TTC549 (cell line): ENCODE results near the gene LY9.

Source experiments
- FAIRE-seq: peaks from 2 replicates; lab custom pipeline; 2012; peaks lifted over from hg19 to GRCh38; lab: Jason Lieb, UNC

The LY9 gene

DNA sequence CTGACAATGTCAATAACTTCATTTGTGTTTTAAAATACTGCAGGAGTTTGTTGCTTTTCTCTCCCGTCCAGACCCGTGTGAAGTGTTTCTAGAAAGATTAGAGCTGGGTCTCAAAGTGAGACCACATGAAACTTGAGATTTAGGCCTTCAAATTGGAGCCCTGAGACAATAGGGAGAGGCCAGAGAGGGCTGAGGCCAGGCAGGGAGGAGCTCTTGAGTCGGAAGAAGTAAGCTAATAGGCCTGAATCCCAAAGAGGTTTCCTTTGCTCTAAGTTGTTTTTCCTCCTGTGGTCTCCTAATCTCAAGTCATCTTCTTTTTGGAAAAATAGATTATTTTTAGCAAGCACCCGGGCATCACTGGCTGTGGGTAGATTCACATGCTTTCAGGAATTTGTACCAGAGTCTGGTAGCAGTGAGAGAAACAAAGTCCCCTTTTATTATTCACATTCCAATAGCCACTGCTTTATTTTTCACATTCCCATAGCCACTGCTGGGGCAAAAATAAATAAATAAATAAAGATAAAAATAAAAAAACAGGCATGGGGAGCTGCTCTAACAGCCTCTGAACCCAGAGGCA is 41.1 kb downstream of the LY9 start:
- no peak for FAIRE-seq

DNA sequence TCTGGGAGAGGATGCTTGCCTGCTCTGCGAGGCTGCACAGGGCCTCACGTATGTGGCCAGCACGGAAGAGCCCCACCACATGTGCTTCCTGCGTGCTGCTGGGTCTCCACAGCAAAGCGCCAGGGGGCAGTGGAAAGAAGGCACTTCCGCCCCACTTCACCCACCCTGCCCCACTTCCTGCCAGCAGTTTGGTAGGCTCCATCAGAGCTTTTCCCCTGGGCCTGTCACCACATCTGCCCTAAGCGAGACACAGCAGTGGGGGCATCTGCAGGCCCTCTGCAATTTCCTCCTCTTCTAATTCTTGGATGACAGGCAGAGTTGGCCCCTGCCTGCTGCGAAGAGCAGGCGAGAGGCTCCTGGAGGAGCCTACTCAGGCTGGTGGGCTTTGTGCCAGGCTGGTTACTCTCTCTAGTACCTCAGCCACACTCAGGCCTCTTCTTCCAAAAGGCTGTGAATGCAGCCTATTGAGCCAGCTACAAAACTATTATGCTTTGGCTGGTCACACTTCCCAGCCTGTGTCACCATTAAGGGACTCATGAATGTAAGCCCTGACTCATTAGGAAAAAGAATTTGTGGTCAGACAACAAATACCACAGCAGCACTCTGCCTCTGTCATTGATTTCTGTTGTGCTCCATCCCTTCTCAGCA is 41.7 kb downstream of the LY9 start:
- no peak for FAIRE-seq

DNA sequence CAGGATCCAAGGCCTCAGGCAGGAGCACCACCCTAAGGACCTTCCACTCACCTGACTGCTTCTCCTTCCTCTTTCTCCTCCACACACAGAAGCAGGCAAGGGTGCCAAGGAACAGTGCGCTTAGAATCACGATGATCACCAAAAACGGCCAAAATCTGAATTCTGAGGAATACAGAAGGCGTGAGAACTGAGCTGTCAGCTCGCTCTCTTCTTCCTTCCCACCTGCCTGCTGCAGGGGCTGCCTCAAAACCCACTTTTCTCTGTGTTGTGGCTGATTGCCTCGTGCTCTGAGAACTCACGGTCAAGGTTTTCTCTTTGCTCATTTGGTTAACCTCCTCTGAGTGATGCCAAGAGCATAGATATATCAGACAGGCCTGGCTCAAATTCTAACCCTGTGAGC is 42.9 kb downstream of the LY9 start:
- FAIRE-seq, result no peak

DNA sequence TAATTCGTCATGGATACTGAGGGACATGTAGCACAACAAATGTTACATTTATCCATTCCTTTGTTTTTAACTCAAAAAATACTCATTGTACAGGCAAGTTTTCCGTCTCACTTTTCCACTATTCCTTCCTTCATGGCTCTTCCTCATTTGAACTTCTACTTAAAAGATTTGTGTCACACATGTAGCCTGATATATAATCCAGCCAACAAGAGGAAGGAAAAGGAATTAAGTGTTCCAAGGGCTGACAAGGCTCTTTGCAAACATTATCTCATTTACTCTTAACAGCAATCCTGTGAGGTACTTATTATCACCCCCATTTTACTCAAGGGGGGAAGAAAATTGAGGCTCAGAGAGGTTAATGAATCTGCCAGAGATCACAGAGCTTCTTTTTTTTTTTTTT is 43.8 kb downstream of the LY9 start:
- FAIRE-seq, result no peak

DNA sequence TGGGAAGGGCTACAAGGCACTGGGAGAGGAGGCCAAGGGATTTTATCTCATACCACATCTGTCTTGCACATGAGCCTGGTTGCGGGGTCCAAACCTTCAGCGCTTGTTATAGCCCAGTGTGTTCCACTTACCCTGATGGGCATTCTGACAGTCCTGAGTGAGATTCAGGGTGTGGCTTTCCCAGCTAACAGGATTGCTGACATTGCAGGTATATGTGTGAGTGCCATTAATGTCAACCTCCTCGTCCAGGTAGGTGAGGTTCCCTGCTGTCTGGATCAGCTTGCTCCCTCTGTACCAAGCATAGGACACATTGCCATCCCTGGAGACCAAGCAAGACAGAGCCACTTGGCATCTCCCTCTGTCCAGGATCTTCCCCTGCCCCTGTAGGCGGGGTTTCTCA is 45.1 kb downstream of the LY9 start:
- FAIRE-seq, result no peak

DNA sequence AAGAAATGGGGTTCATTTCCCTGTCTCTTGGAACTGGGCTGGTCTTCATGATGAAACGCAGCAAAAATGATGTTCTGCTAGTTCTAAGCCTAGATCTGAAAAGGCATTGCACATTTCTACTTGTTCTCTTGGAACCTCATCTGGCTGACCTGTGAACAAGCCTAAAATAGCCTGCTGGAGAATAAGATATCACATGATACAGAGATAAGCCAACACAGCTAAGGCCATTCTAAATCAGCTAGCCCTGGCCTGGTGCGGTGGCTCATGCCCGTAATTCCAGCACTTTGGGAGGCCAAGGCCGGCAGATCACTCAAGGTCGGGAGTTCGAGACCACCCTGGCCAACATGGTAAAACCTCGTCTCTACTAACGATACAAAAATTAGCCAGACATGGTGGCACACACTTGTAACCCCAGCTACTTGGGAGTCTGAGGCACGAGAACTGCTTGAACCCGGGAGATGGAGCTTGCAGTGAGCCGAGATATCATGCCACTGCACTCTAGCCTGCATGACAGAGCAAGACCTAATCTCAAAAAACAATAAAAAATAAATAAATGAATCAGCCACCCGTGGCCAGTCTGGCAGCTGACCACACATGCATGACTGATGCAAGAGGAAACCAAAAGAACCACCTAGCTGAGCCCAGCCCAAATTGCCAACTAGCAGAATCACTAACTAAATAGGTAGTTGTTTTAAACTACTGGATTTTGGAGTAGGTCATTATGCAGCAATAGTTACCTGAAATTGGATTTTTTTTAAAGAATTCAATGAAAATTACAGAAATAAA is 48.7 kb downstream of the LY9 start:
- FAIRE-seq, result no peak

DNA sequence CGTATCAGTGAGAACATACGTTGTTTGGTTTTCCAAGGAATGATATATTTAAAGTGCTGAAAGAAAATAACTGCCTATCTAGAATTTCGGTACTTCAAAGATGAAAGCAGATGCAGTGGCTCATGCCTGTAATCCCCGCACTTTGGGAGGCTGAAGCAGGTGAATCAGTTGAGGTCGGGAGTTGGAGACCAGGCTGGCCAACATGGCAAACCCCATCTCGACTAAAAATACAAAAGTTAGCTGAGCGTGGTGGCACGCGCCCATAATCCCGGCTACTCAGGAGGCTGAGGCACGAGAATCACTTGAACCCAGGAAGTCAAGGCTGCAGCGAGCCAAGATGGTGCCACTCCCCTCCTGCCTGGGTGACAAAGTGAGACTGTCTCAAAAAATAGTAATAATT is 50.3 kb downstream of the LY9 start:
- FAIRE-seq, result no peak

DNA sequence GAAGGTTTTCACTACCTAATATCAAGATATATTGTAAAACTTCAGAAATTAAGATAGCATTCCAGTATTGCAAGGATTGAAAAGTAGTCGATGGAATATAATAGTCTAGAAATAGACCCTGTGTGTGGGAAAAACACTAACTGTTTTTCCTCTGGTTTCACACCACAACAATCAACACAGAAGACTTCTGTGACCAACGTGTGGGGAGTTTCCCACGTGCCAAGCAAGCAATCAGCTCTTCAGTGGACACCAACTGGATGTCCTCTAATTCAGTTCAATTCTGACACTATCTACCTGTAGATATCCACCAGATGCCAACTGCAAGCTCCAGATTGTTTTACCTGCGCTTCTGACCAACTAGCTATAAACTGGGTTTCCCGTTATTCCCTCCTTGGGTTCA is 54.6 kb downstream of the LY9 start:
- no peak for FAIRE-seq

DNA sequence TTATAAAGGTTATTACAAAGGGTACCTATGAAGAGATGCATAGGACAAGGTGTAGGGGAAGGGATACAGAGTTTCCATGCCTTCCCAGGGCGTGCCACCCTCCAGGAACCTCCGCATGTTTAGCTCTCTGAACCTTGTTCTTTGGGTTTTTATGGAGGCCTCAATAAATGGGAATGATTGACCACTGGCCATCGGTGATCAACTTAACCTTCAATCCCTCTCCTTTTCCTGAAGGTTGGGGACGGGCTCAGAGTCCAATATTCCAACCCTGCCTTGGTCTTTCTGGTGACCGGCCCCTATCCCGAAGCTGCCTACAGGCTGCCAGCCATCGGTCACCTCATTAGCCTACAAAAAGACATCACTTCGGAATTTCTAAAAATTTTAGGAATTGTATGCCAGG is 55.0 kb downstream of the LY9 start:
- FAIRE-seq, result no peak

DNA sequence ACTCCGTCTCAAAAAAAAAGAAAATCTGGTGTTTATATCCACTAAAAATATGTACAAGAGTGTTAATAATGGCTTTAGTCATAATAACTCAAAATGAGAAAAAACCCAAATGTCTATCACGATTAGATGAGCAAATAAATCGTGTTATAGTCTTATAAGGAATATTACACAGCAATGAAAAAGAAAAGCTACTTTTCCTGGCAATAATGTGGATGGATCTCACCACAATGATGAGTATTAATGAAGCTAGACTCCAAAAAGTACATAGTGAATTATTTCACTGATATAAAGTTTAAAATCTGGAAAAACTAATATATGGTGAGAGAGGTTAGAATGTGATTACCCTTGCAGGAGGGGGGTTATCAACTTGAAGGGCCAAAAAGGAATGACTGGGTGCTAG is 57.0 kb downstream of the LY9 start:
- no peak for FAIRE-seq

DNA sequence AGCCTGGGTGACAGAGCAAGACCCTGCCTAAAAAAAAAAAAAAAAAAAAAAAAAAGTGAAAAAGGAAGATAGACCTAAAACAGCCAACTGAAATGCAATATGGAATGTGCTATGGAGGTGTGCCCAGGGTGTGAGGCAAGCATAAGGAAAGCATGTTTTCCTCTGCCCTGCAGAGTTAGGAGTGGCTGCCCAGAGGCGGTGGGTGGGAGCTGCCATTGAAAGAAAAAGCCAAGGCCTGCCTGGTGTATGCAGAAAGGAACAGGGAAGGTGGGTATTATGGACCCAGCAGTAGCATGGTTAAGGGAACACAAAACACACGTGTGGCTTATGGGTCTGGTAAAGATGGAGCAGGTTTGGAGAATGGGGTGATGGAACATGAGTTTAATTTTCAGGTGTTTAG is 57.8 kb downstream of the LY9 start:
- no peak for FAIRE-seq

DNA sequence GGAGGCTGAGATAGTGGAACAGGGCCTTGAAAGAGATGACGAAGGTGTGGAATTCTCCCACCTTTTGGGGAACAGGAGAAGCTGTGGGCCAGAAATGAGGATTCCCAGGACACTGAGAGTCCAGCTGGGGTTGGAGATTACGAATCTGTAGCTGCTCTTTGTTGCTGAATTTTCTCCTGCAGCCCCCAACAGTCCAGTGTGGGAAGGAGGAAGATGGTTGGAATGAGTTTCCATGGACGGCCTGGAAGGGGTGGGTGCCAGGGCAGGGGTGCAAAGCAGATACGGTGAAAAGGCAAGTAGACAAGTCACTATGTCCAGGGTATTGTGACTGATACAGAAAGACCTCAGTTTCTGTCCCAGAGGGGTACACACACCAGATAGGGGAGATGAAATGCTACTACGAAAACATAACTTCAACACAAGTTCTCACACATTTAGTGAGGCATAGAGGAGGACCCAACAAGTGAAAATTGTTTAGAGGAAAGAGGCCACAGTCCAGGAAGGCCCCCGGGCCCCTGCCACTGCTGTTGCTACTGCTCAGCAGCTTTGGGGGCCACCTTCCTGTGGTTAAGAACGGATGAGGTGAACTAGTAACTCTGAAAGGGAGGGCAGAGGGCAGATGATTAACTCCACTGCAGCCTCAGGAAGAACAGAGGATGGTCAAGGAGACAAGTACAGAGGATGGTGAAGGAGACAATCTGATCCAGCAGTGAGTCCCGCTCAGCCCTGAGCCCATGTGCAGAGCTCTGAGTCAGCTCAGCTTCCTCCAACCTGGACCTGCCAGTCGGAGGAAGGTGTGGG is 59.4 kb downstream of the LY9 start:
- no peak for FAIRE-seq

DNA sequence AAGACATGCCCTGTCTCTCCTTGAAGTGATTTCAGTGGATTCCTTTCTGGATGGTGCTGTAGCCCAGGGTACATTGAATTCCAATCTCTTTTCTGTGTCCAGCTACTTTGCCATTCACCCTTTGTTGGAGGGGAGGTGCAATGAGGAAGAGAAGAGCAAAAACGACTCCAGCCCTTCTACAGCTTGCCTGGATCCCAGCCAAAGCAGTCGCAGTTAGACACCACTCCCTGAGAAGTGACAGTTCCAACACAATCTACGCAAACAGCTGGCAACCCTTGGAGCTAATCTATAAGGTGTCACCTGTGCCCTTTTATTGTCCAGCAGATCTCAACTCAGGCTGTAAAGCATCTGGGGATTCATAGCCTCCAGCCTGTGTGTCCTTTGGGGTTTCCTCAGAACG is 62.1 kb downstream of the LY9 start:
- no peak for FAIRE-seq

DNA sequence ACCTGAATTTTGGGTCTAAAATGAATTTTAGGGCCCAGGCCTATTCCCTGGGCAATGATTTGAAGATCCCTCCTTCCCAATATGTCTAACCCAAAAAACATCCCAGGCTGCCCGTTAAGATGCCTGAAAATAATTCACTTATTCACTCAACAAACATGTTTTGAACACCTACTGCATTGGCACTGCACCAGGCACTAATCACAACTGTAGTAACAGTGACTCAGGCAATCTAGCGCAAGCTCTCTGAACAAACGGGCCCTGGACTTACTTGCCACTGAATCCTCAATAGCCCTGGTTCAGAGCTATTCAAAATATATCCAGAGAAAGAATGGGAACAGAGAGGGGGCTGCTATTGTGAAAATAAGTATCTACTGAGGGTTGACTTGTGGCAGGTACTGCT is 62.5 kb downstream of the LY9 start:
- no peak for FAIRE-seq

DNA sequence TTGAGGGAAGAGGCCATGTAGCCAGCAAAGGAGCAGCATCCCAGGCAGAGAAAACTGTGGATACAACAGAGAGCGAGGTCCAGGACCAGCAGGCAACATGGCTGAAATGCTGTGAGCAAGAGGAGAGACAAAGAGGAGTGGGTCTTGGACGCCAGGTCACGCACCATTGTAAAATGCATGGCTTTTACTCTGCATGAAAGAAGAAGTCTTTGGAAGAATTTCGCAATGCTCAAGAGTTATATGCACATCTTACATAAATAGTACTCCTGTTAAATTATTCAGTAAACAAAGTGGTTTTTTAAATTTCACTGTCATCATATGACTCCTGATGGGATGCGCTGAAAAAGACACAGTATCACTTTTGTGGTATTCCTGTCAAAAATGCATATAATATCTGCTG is 63.2 kb downstream of the LY9 start:
- FAIRE-seq, result no peak

DNA sequence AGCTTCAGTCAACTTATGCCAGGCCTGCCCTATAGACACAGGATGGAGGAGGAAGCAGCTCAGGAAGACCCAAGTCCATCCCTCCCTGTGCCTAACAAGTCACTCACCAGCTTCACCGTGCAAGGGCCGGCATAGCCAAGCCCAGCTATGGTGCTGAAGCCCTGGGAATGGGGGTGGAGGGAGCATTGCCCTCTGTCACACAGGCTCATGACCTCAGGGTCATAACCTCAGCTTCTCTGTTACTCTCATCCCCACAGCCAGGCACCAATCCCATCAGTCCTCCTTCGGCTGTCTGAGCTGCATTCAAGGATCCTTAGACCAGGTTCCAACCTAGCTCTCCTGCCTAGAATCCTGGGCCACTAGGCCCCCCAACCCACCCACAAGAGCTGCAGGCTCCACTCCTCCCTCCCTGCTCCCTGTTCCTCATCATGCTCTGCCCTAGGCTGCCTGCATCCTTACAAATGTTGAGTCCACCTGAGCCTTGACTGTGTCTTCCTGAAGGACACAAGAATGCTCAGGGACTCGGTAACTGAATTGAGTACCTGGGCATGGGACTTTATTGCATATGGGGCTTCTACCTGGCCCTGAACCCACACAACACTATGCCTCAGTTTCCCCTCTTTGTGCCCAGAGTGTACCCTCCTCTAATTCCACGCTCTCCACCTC is 65.0 kb downstream of the LY9 start:
- FAIRE-seq, result no peak

DNA sequence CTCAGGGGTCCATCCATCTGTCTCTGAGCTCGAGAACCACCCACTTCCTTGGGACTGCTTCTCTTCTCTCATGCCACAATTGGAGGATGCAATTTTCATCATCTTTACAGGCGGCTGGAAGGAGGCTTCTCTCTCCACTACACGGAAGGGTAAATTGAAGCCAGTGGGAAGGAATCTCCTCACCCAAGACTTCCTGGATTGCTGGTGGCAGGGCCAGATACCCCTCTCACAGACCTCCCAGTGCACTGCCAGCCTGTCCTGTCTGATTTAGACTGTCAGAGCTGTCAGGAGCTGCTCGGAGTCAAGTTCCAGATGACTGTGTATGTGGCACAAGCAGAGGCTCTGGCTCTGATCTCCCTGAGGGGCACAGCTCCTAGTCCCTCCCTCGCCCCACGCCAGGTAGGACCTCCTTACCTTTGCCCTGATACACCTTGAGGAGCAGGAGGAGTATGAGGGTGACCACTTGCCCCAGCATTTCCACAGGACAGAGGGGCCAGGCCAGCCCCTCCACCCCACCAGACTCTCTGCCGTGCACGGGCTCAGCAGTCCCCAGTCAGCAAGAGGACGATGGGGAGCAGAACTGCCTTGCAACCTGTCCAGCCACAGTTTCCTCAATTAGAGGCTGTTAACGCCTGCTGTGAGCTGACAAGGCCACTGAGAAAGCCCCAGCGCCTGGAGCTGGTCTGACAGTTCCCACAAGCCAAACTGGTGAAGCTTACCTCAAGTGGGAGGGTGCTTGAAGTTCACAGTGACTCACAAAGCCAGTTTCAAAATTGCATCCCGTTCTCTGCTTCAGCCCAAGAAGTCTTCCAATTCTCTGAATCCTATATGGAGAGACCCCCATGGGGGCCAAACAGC is 66.5 kb downstream of the LY9 start, which contains the start of gene CD244:
CD244 (minus strand) TSS at position 685 of the 858 bp plus-strand sequence; CDS start at position 475, 210 bp downstream.
- no peak for FAIRE-seq

DNA sequence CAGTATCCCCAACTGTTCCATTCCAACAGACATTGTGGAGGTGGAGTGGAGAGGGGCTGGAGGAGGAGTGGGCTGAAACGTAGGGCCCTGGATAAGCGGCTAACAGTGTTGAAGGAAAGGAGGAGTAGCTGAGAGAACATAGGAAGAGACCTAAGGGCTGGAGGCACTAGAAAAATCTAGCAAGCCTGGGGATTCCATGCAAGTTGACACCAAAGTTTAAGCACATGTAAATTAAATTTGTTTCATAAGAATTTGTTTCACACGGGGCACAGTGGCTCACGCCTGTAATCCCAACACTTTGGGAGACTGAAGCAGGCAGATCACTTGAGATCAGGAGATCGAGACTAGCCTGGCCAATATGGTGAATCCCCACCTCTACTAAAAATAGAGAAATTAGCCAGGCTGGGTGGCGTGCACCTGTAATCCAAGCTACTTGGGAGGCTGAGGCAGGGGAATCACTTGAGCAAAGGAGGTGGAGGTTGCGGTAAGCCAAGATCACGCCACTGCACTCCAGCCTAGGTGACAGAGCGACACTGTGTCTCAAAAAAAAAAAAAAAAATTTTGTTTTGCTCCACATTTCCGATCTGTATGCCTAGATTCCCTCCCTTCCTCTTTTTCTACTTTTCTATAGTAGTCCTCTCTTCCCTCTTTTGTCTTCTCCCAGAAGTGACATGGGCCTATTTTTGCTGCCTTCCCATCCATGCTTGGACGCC is 67.2 kb downstream of the LY9 start:
- FAIRE-seq, result no peak

DNA sequence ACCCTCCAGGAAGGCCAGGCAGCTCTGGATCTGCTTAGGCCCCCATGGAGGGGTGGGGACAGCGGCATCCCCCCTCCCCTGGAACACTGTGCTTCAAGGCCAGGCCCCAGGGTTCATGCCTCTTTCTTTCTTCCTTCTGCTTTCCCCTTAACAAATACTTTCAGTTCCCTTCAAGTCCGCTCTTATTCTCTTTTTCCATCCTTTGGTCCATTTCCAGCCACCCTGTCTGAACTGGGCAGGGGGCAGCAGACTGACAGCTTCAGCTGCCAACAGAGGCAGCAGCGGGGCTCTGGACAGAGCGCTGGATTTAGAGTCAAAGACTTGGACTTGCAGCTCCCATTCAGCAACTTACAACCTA is 67.8 kb downstream of the LY9 start:
- FAIRE-seq, result no peak

DNA sequence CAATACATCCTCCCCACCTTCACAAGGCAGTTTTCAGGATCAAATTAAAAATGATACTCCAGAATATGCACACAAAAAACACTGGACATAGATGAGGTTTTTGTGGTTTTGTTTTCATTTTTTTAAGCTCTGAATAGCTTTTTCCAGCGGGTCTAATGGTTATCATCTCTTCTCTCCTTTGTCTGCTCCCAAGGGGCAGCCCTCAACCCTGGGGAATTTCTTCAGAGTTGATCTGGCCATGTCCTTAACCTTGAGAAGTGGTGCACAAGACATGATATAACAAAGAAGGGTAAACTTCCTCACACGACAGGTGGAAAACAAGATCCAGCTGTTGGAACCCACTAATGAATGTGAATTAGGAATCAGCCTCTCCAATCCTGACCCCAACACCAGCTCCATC is 68.2 kb downstream of the LY9 start:
- FAIRE-seq, result no peak

DNA sequence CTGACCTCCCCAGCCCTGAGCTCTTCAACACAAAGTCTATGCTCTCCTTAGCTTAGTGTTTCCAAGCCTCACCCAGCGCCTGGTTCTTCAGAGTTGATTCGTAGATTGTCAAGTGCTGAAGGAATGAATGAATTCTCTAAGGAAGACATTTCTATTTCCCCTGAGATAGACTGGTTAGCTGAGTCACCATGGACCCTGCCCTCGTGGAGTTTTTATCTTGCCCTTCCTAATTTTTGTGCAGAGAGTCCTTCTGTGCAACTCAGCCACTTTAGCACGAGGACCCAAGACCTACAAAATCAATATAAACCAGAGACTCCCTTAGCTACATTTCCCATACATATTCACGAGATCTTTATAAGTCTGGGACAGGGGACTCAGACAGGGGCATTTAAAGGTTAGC is 69.4 kb downstream of the LY9 start:
- FAIRE-seq, result no peak
